Measurements from ENCODE around the gene OTULINL.
A peak's percentile ranks its signal among the peaks of the same experiment; 100 is the strongest.

OTULINL gene

DNA sequence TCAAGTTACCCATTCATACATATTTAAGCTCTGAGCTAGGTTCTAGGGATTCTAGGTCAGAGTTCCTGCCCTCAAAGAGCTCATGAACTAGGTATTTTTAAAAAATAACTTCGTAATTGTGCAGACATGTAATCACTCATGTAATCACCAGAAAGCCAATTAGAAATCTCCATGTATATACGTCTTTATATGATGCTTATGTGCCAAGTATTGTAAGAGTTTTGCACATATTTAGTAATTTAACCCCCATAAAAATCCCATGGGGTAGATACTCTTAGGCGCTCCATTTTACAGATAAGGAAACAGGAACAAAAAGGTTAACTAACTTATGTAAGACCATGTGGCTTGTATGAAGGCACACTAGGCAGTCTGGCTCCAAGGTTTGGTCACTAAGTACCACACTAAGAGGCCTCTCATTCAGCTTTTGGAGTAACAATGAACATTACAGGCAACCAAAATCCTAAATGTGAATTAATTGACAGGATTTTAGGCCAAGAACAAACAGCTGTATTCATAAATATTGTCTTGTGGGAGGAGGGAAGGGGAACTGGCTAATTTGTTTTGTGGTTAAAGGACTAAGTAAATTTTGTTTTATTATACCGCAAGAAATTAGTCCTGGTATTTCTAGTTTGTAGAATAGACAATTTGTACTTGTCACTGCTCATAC is 1.7 kb upstream of the OTULINL start:
- DNase-seq (ENCODE audit: low read depth, low spot score): no peak
- H3K4me3 ChIP-seq (ENCODE audit: low read depth, low read length): no peak overlapping the region
- in situ Hi-C loops (cut with HindIII; ENCODE audit: low sequenced_read_pairs): no loop called here
- TF ChIP-seq, protein P1, sequence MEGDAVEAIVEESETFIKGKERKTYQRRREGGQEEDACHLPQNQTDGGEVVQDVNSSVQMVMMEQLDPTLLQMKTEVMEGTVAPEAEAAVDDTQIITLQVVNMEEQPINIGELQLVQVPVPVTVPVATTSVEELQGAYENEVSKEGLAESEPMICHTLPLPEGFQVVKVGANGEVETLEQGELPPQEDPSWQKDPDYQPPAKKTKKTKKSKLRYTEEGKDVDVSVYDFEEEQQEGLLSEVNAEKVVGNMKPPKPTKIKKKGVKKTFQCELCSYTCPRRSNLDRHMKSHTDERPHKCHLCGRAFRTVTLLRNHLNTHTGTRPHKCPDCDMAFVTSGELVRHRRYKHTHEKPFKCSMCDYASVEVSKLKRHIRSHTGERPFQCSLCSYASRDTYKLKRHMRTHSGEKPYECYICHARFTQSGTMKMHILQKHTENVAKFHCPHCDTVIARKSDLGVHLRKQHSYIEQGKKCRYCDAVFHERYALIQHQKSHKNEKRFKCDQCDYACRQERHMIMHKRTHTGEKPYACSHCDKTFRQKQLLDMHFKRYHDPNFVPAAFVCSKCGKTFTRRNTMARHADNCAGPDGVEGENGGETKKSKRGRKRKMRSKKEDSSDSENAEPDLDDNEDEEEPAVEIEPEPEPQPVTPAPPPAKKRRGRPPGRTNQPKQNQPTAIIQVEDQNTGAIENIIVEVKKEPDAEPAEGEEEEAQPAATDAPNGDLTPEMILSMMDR (IDR thresholded peaks at IDR 0.05; ENCODE audit: low read depth, low read length): no peak

DNA sequence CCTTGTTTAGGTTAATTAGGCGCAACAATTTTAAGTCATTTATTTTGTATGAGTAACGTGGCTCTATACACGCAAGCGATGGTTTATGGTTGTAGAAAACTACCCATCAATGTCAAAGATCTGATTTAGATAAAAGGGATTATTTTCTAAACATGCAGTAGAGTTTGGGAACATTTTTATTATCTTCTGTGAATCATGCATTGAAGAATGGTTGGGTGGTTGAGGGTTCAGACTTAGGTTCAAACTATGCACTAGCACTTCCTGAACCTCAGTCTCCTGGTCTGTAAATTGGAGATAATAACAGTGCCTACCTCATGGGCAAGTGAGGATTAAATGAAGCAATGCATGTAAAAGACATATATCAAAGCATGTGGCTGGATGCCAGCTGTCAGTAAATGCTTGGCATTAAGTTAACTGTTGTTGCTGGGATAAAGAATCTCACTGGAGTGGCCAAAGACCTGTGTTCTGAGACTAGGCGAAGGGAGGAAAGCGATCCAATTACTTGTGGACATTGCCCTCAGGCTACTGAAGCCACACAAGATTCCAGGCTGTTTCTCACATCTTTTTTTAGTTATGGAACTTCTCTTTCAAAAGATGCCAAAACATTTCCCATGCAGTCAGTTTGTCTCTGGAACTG is 1.1 kb upstream of the OTULINL start:
- in situ Hi-C loops (cut with HindIII; ENCODE audit: low sequenced_read_pairs): no loop called here
- DNase-seq (ENCODE audit: low read depth, low spot score): no peak
- TF ChIP-seq, protein P1 (IDR thresholded peaks at IDR 0.05; ENCODE audit: low read depth, low read length): no peak
- H3K4me3 ChIP-seq (ENCODE audit: low read depth, low read length): no peak overlapping the region

- DNase-seq (ENCODE audit: low read depth, low spot score): no peak
- in situ Hi-C loops (cut with HindIII; ENCODE audit: low sequenced_read_pairs): no loop called here
- H3K4me3 ChIP-seq (ENCODE audit: low read depth, low read length): peak overlapping the region; percentile 56
- TF ChIP-seq, protein P1 (IDR thresholded peaks at IDR 0.05; ENCODE audit: low read depth, low read length): no peak
Measured at GRCh38 chr5:14581891-14582796, 552 bp downstream of the OTULINL start.

- DNase-seq (ENCODE audit: low read depth, low spot score): no peak
- in situ Hi-C loops (cut with HindIII; ENCODE audit: low sequenced_read_pairs): no loop called here
- H3K4me3 ChIP-seq (ENCODE audit: low read depth, low read length): no peak overlapping the region
Measured at GRCh38 chr5:14582797-14583137, 1.2 kb downstream of the OTULINL start.

GRCh38 chr5:14584848-14585247 is 3.3 kb downstream of the OTULINL start:
- no peak overlapping the region for H3K4me3 ChIP-seq (ENCODE audit: low read depth, low read length)
- DNase-seq (ENCODE audit: low read depth, low spot score): no peak
- TF ChIP-seq, protein P1 (IDR thresholded peaks at IDR 0.05; ENCODE audit: low read depth, low read length): no peak
- in situ Hi-C loops (cut with HindIII; ENCODE audit: low sequenced_read_pairs): no loop called here

More at GRCh38 chr5:14582797-14583137, 1.2 kb downstream of the OTULINL start:
- TF ChIP-seq, protein P1 (IDR thresholded peaks at IDR 0.05; ENCODE audit: low read depth, low read length): no peak

DNA sequence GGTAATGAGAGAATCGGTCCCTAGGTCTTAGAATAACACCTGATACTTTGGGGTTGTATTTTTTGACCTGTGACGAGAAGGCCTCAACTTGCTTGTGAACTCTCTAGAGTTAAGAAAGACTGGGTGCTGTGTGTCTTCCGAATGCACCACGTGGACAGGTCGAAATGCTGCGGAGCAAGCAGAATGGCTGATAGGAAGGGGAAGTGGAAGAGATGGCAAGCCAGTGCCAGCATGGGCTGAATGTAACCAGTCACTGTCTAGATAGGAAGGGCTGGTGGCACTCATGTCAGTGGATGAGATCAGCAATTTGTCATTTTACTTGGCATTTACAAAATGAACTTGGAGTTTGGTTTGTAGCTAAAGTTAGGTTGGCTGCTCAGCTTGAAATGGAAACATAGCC is 5.6 kb downstream of the OTULINL start:
- no peak for DNase-seq (ENCODE audit: low read depth, low spot score)
- TF ChIP-seq, protein P1 (IDR thresholded peaks at IDR 0.05; ENCODE audit: low read depth, low read length): no peak
- no peak overlapping the region for H3K4me3 ChIP-seq (ENCODE audit: low read depth, low read length)
- in situ Hi-C loops (cut with HindIII; ENCODE audit: low sequenced_read_pairs): no loop called here
